ENCODE data around the gene CD1B. TPM values are rescaled to one million over a fixed set of nuclear protein-coding genes. Genes with fewer than 3 reads are reported as not detected.

CD1B gene
- total RNA-seq, 1 experiment from 2014 or later = not detected

Other genes starting within 250 kb of the CD1B start
- gene CD1D, start 150.6 kb downstream of the CD1B start, total RNA-seq (2022) = 0.76 and 0.86 TPM in 2 replicates
- not detected in 2 replicates for gene CD1A, start 77.1 kb downstream of the CD1B start, total RNA-seq (2022)
- not detected in 2 replicates for gene CD1C, start 41.6 kb downstream of the CD1B start, total RNA-seq (2022)
- gene CD1E, start 22.4 kb upstream of the CD1B start, total RNA-seq (2022) = not detected in 2 replicates
- not detected in 2 replicates for gene OR10T2, start 67.9 kb upstream of the CD1B start, total RNA-seq (2022)
- gene OR10K2, start 94.7 kb upstream of the CD1B start, total RNA-seq (2022) = not detected in 2 replicates
- gene OR10K1, start 130.3 kb upstream of the CD1B start, total RNA-seq (2022) = not detected in 2 replicates
- gene OR10R2, start 140.7 kb upstream of the CD1B start, total RNA-seq (2022) = not detected in 2 replicates
- gene OR6Y1, start 222.9 kb upstream of the CD1B start, total RNA-seq (2022) = not detected in 2 replicates
- not detected in 2 replicates for gene OR6P1, start 239.0 kb upstream of the CD1B start, total RNA-seq (2022)
- gene OR10X1, start 248.4 kb upstream of the CD1B start, total RNA-seq (2022) = not detected in 2 replicates

All from Calu3 (cell line).